HG02885 (cell line): ENCODE measurements around the gene WNT1.

ENCODE experiments used
- ATAC-seq: cut with Tn5 transposase; IDR thresholded peaks from one replicate; pipeline ENCODE4 v1.9.1; 2021; ENCODE audit warnings: mild to moderate bottlenecking; ENCODE audit not compliant: unreplicated experiment, poor library complexity

Gene WNT1

GRCh38 chr12:48979602-48980388 lies 1.7 kb downstream of the WNT1 start:
- no peak for ATAC-seq

- ATAC-seq, result no peak
These were observed 2.3 kb downstream of the WNT1 start for GRCh38 chr12:48980389-48980952.

DNA sequence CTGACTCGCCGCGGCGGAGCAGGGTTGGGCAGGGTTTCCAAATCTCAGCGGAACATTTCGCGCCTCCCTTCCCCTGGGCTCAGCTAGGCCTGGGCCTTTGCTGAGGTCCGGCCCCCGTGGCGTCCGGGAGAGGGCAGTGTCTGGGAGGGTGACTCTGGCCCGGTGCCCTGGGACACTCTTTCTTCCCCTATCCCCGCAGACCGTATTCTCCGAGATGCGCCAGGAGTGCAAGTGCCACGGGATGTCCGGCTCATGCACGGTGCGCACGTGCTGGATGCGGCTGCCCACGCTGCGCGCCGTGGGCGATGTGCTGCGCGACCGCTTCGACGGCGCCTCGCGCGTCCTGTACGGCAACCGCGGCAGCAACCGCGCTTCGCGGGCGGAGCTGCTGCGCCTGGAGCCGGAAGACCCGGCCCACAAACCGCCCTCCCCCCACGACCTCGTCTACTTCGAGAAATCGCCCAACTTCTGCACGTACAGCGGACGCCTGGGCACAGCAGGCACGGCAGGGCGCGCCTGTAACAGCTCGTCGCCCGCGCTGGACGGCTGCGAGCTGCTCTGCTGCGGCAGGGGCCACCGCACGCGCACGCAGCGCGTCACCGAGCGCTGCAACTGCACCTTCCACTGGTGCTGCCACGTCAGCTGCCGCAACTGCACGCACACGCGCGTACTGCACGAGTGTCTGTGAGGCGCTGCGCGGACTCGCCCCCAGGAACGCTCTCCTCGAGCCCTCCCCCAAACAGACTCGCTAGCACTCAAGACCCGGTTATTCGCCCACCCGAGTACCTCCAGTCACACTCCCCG lies 3.0 kb downstream of the WNT1 start:
- ATAC-seq, result no peak

DNA sequence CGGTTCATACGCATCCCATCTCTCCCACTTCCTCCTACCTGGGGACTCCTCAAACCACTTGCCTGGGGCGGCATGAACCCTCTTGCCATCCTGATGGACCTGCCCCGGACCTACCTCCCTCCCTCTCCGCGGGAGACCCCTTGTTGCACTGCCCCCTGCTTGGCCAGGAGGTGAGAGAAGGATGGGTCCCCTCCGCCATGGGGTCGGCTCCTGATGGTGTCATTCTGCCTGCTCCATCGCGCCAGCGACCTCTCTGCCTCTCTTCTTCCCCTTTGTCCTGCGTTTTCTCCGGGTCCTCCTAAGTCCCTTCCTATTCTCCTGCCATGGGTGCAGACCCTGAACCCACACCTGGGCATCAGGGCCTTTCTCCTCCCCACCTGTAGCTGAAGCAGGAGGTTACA lies 3.6 kb downstream of the WNT1 start:
- no peak for ATAC-seq

- no peak for ATAC-seq
These were observed 4.4 kb downstream of the WNT1 start for GRCh38 chr12:48982397-48983080.

DNA sequence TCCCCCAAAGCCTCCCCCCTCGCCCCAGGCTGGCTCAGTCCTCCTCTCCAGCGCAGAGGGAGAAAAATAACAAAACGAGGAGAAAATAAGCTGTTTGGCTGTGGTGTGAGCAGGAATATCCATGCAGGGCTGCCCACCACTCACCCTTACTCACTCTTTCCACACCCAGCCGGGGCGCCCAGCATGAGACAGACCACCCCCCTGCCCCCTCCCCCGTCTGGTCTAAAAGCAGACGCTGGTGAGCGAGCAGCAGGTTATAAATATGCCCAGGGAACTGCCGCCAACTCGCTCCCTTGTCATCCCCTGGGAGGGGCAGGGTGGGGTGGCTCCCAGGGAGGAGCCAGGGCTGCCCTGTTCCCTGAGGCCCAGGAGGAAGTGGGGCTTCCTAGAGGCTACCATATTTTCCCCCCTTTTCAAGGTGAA lies 7.4 kb downstream of the WNT1 start:
- ATAC-seq, result no peak

DNA sequence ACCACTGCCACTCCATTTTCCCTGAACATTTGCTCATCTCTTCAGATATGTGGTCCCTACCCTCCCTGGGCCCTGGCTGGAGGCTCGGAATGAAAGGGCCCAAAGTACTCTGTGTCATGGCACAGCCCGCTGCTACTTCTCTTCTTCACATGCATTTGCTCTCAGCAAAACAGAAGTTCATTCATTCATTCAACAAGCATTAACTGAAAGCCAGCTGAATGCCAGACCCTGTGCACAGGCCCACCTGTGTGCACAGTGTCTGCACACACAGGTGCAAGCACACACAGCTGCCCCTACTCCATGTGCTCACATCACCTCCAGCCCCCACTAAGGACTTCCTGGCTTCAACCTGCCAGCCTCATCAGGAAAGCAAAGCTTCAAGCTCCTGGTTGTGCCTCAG lies 7.8 kb downstream of the WNT1 start:
- no peak for ATAC-seq

GRCh38 chr12:48986720-48987291 lies 8.7 kb downstream of the WNT1 start:
- no peak for ATAC-seq

GRCh38 chr12:48988030-48988649 lies 10.0 kb downstream of the WNT1 start:
- ATAC-seq, result no peak

DNA sequence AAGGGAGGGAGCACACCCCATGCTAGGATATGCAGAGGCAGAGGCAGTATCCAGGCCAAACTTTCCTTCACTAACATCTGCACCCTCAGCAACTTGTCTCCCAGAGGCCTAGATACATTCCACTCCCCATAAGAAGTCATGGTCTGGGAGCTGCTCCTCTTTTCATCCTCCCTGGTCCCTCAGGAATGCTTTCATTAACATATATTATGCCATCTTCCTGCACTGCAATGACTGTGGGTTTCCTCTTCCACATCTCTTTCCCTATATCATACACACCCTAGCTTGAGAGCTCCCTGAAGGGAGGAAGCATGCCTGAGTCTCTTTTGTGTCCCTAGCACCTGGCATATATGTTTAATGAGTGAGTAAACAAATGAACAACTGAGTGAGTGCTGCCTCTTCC lies 12.4 kb downstream of the WNT1 start:
- ATAC-seq, result no peak

GRCh38 chr12:48991247-48992050 lies 13.3 kb downstream of the WNT1 start:
- ATAC-seq, result no peak

GRCh38 chr12:48993787-48994186 lies 15.7 kb downstream of the WNT1 start:
- ATAC-seq, result no peak

DNA sequence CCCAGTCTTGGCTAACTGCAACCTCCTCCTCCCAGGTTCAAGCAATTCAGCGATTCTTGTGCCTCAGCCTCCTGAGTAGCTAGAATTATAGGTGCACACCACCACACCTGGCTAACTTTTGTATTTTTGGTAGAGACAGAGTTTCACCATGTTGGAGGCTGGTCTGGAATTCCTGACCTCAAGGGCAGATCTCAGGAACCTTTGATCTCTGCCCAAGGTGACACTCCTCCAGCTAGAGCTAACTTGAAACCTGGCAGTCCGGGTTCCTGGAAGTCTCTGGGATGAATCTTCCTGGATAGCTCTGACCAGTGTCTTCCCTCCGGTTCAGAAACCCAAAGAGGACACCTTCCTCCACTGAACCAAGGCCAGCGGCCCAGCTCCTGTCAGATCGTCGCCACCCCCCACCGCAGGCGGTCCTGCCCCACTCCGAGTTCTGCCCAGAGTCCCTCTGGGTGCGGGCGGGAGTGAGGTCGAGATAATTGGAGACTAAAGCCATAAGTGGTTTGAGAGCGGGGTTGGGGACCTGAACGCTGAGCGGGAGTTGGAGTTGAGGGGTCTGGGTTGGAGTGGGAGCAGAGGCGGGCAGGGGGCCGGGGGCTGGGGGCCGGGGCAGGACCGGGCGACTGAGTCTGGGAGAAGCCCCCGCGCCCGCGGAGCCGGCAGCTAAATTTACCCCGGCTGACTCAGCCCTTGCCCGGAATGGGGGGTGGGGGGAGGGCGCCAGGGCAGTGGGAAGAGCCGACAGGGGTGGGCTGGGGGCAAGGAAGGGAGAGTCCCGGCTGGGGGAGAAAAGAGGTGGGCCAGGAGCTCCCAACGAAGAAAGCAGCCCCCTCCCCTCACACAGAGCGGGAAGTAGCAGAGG lies 16.3 kb downstream of the WNT1 start:
- ATAC-seq, result no peak

DNA sequence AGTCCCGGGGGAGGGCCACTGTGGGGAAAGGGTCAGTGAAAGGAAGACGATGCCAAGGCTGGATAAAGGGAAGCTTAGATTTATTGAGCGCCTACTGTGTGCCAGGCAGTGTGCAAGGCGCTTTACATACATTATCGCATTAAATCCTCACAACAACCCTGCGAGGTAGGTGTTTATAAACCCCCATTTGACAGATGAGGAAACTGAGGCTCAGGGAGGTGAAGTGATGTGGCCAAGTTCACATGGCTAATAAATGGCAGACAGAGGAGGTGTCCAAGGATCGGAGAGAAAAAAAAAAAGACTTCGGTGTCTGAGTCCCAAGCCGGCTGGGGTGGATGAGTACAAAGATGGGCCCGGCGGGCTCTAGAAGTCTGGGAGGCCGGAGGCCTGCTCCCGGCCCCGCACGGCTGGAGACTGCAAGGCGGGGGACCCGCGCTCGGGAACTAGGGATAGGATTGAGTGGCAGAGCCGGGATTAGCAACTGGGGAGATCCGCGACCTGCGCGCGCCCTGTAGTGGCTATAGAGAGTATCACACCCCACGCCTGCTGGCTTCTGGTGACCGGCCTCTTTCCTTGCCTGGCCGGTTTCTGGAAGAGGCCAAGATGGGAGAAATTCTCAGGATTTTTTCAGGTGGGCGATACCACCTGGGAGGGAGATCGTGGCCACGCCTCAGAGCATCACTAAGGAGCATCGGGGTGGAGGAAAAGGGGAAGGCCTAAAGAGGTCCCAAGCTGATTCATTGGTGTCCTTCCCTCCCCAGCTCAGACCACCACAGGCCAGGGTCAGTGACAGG lies 17.2 kb downstream of the WNT1 start:
- ATAC-seq, result peak; percentile 33

- ATAC-seq, result peak; percentile 37
These were observed 18.9 kb downstream of the WNT1 start for GRCh38 chr12:48996794-48997718.

DNA sequence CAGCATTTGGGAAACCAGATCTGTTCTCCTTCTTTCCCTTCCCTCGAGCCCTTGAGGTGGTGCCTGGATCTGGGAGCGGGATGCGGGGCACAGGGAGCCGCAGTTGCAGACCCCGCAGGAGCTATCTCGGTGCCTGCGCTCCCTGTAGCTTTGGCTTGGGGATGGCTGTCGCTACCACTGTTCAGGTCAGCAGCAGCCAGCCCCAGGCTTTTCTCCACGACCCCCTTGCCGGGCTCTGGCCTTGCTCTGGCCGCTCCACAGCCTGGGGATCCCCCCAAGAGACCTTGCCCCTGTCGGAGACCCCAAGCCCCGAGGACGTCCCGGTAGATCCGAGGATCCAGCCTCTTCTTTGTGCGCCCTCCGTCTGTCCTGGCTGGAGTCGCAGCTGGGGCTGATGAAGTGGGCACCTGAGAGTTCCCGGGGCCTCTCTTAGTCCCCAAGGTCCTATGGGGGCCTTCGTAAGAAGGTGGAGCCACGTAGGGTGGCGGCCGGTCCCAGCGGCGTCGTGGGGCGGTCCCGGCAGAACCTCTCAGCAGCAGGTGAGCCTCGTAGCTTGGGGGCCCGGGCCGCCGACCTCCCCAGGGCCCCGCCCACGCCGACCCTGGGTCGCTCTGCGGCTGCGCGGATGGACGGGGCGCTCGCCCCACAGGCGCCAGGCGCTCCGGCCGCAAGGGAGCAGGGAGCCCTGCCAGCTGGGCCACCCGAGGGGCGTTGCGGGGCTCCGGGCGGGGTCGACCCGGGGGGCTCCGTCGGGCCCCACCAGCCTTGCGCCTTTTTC lies 19.8 kb downstream of the WNT1 start:
- peak; percentile 41 for ATAC-seq
